Measurements from ENCODE around the gene PRAC1.
"Not testable (repeated sequence)": the region's sequence is repeated elsewhere in the genome, so short reads cannot be mapped to it uniquely, and the experiment has no call there.

Gene PRAC1

DNA sequence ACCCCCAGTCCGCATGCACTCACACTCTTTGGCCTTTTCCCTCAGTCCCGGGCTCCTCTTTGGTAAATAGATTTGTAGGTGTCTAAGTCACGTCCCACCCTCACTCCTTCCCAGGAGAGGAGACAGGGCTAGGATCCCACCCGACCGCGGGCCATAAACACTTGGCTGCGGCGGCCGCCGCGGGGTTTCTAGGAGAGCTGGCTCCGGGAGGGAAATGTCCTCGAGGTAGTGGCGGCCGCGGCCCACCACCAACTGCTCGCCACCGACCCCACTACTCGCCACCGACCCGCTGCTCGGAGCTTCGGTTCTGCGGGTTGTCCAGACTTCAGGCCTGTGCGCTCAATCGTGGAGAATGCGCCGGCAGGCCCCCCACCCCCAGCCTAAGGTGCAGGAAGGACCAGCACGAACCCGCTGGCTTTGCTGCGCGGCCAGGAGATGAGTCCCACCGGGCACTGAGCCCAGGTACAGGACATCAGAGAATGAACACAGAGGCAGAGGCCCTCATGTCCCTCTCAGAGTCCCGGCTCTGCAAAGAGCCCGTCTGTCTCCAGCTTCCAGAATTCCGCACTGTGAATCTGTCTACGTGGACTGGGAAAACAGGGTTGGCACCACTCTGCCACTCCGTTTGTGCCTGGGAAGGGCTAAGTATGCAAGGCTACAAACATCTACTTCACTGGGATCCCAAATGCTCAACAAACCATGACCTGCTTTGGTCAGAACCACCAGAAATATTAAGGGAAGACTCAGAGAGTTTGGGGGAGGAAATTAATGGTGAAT, 3.2 kb upstream of the PRAC1 start:
- no peak for DNase-seq

GRCh38 chr17:48725004-48725287, 2.6 kb upstream of the PRAC1 start:
- no peak for DNase-seq

- DNase-seq = peak; percentile 54
Measured at GRCh38 chr17:48724251-48725003, 2.1 kb upstream of the PRAC1 start.

GRCh38 chr17:48723423-48724250, 1.3 kb upstream of the PRAC1 start:
- DNase-seq = no peak

- no peak for DNase-seq
Measured at GRCh38 chr17:48722915-48723422, 651 bp upstream of the PRAC1 start, which contains the start of gene PRAC2. Gene PRAC2 (plus strand): TSS chr17:48723185. CDS start chr17:48724411, 1,226 bp downstream.

GRCh38 chr17:48721009-48721402, 1.3 kb downstream of the PRAC1 start:
- DNase-seq = no peak

DNA sequence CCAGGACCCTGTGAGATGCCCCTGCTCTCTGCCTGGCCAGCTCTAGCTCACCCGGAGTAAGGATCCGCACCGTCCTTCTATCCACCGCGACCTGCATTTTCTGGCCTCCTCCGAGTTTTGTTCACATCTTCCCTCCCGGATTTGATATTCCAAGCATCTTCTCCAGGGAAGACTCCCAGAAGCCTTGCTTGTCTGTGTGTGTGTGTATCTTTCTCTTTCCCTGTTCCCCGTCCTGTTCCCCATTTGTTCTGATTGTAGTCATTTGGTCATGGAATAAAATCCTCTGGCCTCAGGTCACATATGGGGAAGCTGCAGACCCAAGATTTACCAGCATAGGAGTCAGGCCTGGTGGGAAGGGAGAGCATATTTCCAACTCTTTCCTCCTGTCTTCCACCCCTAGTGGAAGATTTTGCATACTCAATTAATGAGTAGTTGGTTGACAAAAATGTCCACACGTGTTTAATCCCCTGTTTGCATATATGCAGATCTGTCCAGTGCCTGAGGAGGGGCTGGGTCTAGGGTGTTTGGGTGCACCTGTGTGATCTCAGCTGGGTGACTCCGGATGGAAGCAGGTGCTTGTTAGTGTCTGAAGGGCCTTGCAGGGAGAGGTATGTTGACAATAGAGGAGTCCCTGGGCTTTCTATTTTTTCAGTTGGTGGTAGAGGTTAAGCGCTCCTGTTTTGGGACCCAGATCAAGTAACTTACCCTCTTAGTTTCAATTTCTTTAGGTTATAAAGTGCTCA, 1.9 kb downstream of the PRAC1 start:
- no peak for DNase-seq

- no peak for DNase-seq
Measured at GRCh38 chr17:48719642-48720265, 2.6 kb downstream of the PRAC1 start.

GRCh38 chr17:48718761-48719641, 3.3 kb downstream of the PRAC1 start:
- DNase-seq = no peak

GRCh38 chr17:48718227-48718760, 4.0 kb downstream of the PRAC1 start:
- DNase-seq = no peak

- DNase-seq = no peak
Measured at GRCh38 chr17:48717367-48718226, 4.7 kb downstream of the PRAC1 start.

DNA sequence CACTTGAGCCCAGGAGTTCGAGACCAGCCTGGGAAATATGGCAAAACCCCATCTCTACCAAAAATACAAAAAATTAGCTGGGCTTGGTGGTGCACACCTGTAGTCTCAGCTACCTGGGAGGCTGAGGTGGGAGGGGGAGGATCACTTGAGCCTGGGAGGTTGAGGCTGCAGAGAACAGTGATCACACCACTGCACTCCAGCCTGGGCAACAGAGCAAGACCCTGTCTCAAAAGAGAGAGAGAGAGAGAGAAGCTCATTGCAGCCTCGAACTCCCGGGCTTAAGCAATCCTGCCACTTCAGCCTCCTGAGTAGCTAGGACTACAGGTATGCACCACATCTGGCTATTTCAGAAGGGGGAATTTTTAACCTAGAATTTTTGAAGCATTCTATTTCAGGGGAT, 5.8 kb downstream of the PRAC1 start:
- not testable (repeated sequence) for DNase-seq

- no peak for DNase-seq
Measured at GRCh38 chr17:48715496-48716399, 6.6 kb downstream of the PRAC1 start.

- no peak for DNase-seq
Measured at GRCh38 chr17:48711128-48711527, 11.2 kb downstream of the PRAC1 start.

DNA sequence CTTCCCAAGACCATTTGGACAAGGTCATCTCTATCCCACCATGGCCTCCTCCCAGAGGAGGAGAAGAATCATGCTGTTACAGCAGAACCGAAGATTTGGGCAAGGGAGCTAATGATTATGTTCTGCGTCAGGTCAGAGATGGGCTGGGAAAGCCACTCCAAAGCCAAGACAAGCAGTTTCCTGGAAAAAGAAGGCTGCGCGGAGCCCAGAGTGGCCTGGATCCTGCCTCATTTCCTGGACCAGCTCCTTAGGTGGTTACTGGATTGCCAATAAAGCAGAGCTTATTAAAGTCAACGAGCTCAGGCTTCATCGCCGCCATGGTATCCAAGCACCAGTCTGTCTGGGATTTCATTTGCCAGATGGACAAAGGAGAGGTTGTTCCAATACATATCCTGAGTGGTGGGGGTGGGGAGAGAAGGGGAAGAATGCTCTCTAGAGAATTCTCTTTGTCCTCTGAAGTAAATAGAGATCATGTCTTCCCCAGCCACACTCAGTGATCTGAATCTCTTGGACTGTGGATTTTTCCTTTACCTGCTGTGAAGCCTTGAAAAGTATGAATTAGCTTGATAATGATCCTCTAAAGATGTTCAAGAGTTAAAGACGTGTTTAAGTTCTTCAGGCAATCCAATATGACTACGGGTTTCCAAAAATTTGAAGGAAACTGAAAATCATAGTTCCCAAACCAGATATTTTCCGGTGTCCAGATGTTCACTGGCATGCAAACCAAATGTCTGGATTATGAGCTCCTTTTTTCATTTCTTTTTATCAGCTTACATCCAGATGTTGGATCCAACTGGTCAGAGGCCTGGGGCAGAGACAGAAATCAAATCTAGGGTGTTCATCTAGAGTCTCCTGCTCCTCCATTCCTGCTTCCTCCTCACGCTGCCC, 17.7 kb downstream of the PRAC1 start:
- DNase-seq = no peak

DNA sequence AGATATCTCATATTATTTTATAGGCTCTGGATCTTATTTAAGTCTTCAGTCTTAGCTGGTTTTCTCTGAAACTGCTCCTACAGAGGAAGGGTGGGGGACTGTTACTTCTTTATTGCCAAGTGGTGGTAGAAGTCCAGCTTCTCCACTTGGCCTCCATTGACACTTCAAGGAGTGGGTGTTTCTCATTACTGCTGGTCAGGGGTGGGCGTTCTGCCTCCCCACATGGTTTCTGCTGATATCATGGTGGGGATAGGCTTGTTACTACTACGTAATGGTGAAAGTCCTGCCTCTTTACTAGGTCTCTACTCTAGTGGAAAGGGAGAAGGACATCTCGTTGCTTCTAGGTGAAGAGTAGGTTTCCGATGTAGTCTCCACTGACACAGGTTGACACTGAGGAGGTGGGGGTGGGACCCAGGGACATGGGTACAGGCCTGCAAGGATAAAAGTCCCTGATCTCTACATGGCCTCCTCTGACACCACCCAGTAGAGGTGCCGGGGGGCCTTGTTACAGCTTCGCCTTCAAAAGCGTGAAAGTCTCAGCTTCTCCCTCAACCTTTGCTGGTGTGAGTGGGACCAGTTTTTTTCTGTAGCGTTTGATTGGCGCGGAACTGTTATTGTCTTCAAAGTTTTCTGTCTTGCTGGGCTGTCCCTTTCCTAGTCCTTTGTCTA, 20.3 kb downstream of the PRAC1 start:
- DNase-seq = no peak

GRCh38 chr17:48693178-48693577, 29.1 kb downstream of the PRAC1 start:
- no peak for DNase-seq

All from HCEC 1CT (cell line).